IPS-18c (cell line): ENCODE data around the gene CASP6.
A peak's percentile ranks its signal among the peaks of the same experiment; 100 is the strongest.

Experiments used
- H3K4me3 ChIP-seq: 2 replicates; pipeline ENCODE4 v1.7.0; 2013; ENCODE audit warnings: low read depth, mild to moderate bottlenecking, low read length, moderate library complexity; ENCODE audit not compliant: insufficient read depth
- H3K9me3 ChIP-seq: one replicate; pipeline ENCODE4 v1.6.1; 2013; ENCODE audit warnings: mild to moderate bottlenecking, low read length, moderate library complexity; ENCODE audit not compliant: control insufficient read depth, insufficient read depth

CASP6 gene

DNA sequence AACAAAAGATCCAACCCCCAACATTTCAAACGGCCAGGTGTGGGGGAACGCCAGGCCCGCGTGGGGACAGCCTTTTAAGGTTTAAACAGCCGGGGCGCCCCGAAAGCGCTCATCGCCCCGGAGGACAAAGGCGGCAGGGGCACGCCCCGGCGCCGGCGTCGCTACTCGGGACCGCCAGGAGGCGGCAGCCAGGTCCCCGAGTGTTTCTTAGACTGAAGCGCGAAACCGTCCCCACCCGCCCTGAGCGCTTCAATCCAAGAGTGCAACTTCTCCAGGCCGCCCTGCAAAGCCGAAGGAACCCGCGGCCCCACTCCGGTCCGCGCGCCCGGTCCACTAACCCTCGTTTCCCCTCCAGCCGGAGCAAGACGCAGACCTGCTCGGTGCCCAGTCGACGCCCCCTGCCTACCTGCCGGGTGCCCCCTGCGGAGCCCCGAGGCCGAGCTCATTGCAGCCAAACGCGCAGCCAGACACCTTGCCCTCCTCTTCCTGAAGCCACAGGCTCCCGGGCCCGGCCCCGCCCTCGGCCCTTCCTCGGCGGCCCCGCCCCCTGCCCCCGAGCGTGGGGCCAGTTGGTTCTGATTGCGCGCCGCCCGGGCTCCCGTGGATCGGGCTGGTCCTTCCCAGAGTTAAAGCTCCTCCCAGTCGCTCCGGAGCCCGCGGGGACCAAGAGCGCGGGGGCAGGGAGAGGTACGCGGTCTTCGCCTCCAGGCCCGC is at the start of gene CASP6:
Gene CASP6, minus strand, starts transcription at position 496 of the 714 bp plus-strand sequence. Its CDS starts 50 bp downstream, at position 446.
- no peaks in the 10 kb centered on the region for H3K9me3 ChIP-seq
- H3K4me3 ChIP-seq = peak within 1 kb of the TSS; percentile 91

DNA sequence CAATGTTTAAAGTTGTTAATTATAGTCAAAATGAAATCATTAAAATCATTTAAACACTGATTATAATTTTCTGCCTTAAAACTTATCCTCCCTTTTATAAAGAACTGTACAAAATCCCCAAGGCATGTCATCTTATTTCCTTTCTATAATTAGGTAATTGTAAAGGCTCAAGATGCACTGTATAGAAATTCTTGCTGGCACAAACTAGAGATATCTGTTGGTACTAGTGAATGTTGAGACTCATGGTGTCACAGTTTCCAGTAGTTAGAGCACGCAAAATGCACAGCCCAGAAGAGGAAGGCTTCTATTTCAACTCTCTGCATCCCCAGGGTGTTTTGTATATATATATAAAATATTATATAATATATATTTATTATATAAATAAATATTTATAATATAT is 49.3 kb upstream of the CASP6 start:
- H3K9me3 ChIP-seq = no peaks in the 10 kb centered on the region
- H3K4me3 ChIP-seq = no peak overlapping the region

DNA sequence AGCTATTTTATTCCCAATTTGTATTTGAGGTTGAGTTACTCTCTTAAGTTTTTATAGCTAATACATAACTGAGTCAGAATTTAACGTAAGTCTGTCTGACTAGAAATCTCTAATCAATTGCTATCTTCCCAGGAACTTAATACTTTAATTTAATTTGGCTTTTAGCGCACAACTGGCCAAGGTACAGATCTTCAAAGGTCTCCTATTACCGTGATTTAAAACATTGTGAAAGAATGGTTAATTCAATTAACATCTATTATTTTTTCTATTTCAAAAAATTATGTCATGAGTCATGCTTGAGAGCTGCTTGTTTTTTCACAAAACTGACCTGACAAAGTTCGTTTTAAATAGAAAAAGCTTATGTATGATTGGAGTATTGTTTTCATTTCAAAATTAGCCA is 48.6 kb upstream of the CASP6 start:
- H3K9me3 ChIP-seq = no peaks in the 10 kb centered on the region
- no peak overlapping the region for H3K4me3 ChIP-seq

DNA sequence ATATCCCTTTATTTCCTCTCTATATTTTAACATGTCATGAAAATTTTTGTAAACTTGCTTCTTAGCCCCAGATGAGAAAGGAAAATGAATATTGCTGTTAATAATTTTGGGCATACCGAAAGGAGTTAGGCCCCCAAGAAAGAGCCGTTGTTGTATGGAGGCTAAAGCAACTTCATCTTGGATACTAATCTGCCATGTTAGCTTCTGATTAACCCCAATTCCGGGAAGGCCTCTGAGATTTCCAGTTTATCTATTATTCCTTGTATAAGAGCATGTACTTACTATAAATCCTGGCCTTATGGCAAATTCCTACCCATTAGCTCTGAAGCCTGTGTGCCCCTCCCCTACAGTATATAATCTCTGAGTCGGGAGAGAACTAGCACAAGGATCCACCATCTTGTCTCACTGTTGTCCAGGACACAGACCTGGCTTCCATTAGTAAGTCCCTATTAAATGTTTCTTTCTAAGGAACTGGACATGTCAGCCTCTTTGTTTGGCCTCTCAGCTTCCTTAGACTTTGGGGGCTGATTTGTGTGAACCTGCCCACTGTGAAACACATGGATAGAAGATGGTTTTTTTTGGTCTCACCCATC is 47.5 kb upstream of the CASP6 start:
- no peak overlapping the region for H3K4me3 ChIP-seq
- no peaks in the 10 kb centered on the region for H3K9me3 ChIP-seq

DNA sequence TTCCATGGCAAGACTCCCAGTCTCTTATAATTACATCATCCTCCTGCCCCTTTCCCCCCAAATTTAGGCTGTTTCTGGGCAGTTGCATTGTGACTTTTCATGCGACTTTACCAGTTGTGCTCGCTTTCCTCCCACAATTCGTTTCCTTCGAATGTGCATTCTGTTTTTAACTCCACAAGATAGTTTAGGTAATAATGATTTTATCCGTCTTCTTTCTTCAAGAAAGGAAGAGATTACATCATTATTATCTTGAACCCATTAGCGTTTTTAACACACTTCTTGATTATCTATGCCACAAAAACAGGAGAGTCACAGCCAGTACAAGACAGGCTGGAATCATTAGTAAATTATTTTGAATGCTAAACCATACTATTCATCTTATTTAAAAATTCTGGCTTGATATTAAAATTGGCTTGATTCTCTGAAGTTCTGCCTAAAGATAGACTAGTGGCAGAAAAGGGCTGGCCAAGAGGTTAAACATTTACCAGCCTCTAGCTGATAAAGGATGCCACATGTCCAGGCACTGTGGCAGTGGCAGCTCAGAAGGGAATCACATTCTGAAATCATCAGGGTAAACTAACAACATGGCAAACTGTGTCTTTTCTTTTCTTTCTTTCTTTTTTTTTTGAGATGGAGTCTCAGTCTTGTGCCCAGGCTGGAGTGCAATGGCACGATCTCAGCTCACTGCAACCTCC is 46.3 kb upstream of the CASP6 start:
- no peak overlapping the region for H3K4me3 ChIP-seq
- H3K9me3 ChIP-seq = no peaks in the 10 kb centered on the region

DNA sequence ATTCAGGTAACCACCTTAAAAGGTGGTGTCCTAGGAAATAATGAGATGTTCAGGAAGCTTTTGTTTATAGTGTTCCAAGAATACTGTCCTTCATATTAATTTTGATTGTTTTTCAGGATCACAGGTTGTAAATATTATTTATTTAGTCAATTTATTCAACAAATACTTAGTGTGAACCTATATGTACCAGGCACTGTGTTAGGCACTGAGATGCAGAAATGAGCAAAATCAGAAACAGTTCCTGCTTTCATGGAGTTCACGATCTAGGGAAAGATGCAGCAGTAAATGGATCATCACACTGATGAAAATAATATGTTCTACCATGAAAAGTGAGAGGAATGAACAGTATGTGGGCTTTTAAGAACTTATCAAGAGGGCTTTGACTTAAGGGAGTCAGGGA is 44.9 kb upstream of the CASP6 start:
- no peak overlapping the region for H3K4me3 ChIP-seq
- H3K9me3 ChIP-seq = no peaks in the 10 kb centered on the region

DNA sequence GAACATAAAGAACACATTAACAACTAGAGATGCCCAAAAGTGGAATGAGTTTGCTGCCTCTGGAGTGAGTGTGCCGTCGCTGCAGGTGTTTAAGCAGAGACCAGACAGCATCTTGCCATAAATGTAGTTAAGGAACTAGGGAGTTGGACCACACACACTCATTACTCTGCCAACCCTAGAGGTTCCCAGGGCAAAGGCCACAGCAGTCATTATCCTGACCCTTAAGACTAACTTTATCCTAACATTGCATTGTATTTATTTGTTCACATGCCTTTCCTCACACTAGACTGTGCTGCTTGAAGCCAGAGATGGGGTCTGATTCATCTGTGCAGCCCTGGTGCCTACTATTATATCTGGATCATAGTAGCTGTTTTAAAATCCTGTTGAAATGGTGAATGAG is 43.5 kb upstream of the CASP6 start:
- Histone ChIP-seq H3K4me3 (no peak overlapping the region), H3K9me3 (no peaks in the 10 kb centered on the region)

DNA sequence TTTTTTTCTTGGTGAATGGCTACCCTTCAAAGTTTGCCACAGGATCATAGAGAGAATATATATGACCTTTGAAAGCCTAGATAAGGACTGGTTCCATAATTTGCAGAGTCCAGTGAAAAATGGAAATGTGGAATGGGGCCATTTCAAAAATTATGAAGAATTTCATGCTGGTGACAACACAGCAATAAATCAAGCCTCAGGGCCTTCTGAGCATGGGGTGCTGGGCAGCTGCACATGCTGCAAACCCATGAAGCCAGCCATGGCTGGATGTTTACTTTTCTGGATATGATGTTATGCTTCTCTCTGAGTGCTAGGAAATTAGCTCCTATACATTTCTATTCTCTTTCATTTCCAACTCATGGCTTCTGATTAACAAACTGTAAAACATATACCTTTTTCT is 42.6 kb upstream of the CASP6 start:
- Histone ChIP-seq H3K9me3 (no peaks in the 10 kb centered on the region), H3K4me3 (no peak overlapping the region)

DNA sequence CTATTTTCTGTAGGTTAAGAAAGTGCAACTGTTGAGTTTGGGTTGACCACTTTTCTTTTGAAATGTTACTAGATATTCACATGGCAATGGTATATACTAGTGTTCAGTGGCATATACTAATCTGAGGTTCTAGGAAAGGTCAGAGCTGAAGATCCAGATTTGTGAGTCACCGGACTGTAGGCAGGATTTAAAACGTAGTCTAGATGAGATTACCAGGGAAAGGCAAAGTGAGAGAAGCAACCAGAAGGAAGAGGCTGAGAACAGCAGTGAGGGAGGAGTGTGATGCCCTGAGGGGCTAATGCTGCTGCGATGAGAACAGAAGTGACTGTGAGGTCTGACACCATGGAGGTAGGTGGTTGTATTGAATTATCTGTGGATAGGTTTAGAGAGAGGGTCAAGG is 36.3 kb upstream of the CASP6 start:
- H3K4me3 ChIP-seq = no peak overlapping the region

DNA sequence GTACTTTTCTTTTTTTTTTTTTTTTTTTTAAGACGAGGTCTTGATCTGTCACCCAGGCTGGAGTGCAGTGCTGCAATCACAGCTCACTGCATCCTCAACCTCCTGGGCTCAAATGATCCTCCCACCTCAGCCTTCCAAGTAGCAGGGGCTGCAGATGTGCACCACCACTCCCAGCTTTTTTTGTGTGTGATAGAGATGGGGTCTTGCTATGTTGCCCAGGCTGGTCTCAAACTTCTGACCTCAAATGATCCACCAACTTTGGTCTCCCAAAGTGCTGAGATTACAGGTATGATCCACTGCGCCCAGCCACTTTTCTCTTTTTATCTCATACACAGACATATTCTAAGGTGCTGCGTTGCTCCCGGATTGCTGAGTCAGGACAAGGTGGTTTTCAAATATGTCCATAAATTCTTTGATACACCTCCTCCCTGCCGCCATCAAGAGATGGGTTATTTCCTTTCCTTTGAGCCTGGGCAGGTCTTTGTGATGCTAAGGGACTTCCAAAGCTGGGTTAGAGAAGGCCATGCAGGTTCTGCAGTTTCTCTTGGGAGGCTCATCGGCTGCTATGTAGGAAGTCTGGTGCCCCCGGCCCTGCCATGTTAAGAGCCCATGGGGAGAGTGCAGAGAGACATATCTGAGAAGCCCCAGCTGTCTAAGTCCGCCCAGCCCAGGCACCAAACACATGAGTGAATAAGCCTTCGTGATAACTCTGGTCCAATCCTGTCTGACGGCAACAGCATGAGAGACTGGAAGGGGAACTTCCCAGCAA is 35.0 kb upstream of the CASP6 start:
- Histone ChIP-seq H3K9me3 (no peaks in the 10 kb centered on the region), H3K4me3 (no peak overlapping the region)

More for the DNA sequence above, 36.3 kb upstream of the CASP6 start:
- H3K9me3 ChIP-seq = no peaks in the 10 kb centered on the region

DNA sequence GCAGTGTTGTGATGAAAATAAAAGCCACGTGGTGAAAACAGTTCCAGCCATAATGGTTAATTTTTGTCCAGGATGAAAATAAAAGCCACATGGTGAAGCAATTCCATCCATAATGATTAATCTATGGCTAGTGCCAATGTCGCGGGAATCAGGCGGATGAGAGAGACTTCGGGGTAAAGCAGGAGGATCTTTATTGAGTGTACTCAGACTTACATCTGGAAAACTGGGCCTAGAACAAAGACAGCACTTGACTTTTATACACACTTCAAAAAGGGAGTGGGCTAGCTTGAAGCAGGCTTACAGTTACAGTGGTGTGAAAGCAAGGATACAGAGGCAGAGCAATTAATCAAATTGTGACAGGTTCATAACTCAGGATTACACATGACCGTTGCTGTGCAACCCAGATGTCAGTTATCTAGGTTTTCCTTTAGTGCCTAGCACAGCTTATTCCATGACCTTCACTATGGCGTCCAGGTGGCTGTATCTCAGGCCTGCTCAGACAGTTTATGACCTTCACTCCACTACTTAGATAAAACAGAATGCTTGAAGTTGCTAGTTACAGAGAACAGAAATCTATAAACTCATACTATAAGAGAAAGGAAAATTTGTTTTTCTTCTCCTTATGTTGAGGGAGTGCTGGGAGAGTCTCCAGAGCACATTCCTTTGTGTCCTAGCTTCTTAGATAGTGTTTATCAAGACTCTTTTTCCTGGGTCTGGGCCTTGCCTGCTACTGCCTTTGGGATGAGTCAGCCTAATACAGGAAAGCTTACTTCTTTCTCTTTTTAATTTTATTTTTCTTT is 32.5 kb upstream of the CASP6 start:
- H3K9me3 ChIP-seq = no peaks in the 10 kb centered on the region
- no peak overlapping the region for H3K4me3 ChIP-seq

DNA sequence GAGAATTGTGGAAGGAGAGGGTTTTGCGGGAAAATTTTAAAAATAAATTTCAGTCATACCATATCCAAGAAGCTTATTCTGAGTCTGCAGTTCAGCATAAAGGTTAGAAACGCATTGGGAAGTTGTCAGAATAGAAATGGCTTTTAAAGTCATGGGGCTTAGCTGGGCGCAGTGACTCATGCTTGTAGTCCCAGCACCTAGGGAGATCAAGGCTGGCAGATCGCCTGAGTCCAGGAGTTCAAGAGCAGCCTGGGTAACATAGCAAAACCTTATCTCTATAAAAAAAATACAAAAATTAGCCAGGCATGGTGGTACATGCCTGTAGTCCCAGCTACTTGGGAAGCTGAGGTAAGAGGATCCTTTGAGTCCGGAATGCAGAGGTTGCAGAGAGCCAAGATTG is 30.5 kb upstream of the CASP6 start:
- H3K9me3 ChIP-seq = no peaks in the 10 kb centered on the region
- H3K4me3 ChIP-seq = no peak overlapping the region

DNA sequence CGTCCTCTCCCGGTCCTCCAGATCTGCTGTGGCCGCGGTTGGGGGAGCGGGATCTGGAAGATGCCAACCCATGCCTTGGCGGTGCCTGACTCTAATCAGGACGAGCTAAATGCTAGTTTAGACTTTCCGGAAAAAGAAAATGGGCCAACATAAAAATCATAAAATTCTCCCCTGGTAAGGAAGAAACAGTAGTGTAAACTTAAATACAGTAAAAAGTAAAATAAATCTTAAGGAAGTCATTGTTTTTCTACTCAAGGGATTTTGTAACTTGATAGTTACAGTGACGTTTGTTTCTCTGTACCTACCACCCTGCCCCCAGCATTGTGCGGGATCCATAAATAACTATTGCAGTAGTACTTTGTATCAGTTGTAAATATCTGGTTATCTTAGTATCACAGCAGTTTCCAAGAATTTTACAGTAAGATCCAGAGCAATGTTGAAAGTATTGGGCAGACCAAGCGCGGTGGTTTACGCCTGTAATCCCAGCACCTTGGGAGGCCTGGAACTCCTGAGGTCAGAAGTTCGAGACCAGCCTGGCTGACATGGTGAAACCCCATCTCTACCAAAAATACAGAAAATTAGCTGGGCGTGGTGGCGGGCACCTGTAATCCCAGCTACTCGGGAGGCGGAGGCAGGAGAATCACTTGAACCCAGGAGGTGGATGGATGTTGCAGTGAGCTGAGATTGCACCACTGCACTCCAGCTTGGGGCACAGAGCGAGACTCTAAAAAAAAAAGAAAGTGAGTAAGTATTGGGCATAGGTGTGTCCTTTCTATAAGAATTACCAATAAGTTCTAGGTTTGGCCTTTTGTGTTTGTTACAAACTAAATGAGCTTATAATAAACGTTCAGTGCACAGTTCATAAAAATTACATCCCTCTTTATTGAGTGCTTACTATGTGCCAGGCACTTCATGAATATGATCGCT is 27.6 kb upstream of the CASP6 start:
- H3K4me3 ChIP-seq = peak overlapping the region; percentile 68

DNA sequence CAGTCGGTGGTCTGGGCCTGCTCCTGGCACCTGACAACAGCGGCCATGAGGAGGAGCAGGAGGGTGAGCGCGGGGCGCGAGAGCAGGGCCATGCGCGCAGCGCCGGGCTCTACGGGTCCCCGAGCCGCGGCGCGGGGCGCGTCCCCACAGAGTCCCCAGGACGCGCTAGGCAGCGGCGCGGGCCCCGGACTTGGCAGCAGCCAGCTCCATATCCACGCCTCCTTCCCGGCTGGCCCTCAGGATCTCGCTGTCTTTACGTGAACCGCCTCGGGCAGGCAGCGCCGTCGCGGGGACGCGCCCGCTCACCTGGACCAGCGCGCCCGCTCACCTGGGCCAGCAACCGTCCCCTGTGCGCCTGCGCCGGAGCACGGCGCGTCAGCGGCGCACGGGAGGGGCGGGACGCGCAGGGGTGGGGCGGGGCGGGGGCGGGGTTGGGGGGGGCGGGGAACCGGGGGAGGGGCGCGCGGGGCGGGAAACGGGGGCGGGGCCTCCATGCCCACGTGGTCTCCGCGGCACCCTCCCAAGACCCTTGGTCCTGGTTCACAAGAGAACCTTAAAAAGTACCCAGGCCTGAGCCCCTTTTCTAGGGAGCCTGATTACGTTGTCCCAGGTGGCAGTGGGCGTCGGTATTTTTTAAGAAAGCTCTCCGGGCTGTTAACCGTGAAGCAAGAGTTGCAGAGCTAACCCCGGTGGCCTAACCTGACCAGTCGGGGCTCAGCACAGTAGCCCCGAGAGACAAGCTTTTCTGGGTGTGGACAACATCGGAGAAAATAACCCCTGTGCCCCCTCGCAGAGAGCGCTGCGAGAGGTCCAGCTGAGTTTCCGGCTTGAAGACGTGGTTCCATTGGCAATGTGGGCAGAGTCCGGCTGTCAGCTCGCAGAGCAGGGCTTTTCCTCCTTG is 26.7 kb upstream of the CASP6 start, which contains the start of gene PLA2G12A:
Gene PLA2G12A, minus strand, starts transcription at position 353 of the 901 bp plus-strand sequence. Its CDS starts 261 bp downstream, at position 92.
- Histone ChIP-seq H3K4me3 (peak within 1 kb of the TSS; percentile 88), H3K9me3 (no peaks in the 10 kb centered on the region)

More for the DNA sequence above, 27.6 kb upstream of the CASP6 start:
- no peaks in the 10 kb centered on the region for H3K9me3 ChIP-seq

DNA sequence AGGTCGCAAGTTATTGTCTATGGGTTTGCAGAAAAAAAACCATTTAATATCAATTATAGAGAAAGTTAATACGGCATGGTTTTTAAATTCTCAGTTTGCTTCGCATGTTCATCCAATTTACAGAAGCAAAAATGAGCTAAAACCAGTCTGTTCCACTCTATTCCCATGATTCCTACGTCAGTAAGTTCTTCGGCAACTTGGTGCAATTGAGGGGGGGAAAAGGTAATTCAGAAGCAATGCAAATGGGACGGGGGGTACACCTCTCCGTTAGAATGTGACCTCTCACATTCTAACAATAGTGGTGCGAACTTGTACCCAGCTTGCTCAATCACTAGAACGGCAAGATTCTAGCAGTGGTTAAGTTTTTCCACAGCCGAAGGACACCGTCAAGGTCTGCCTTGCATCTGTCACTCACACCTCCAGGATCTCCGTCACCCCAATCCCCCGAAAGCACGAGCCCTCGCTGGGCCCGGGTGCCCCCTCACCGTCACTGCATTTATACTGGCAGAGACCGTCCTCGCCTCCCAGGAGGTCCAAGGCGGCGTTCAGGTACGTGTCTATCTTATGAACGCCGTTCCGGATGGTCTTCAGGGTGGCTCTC is 26.0 kb upstream of the CASP6 start:
- peak overlapping the region; percentile 88 for H3K4me3 ChIP-seq

More for the DNA sequence above, 26.0 kb upstream of the CASP6 start:
- H3K9me3 ChIP-seq = no peaks in the 10 kb centered on the region
